ENCODE measurements around the gene ZNF831. TPM values are rescaled to one million over a fixed set of nuclear protein-coding genes. Genes with fewer than 3 reads are reported as not detected.

Gene ZNF831
- total RNA-seq, 1 donor from 2014 or later, result 4.0 TPM

DNA sequence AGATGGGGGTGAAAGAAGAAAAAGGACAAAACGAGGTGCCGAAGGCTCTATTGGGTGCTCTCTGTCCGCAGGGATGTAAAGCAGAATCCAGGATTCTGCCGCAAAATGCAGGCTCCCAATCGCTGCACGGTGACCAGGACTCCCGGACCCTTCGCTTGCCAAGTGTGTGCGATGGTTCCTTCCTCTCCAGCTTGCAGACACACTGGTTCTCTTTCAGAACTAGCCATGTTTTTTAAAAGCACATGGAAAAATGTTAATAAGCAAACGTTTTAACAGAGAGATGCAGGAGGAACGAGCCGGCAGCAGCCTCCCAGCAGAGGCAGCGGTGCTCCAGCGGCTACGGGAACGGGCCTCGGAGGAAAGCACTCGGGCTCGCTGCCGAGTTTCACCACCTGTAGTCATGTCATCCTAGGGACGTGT lies 59.6 kb downstream of the ZNF831 start:
- DNase-seq (no peak), ATAC-seq (ENCODE audit: low read depth) (no peak)
- Mint-ChIP-seq H3K27me3 (peaks cover 9% of the 10 kb centered on the region), H3K27ac (no peak overlapping the region), H3K9me3 (no peaks in the 10 kb centered on the region), H3K4me3 (peak overlapping the region; percentile 84), H3K4me1 (peaks cover 11% of the 10 kb centered on the region), H3K36me3 (ENCODE audit: low read depth) (peaks cover 1% of the 10 kb centered on the region)
- ChIA-PET POLR2A (interaction anchor here (2.1 kb wide), 1 partner anchor 191 kb away, joined by 11 read pairs; the partner anchor contains the start of gene ATP5F1E), CTCF (interaction anchor here (1.4 to 4.1 kb wide), 6 partner anchors 136 to 358 kb away, joined by 3 to 48 read pairs (median 10); no protein-coding TSS in a partner anchor)
- intact Hi-C loops (cut with micrococcal nuclease), result loop anchor here (2.0 to 5.0 kb wide), 2 partner anchors 241 to 274 kb away; partner anchors contain the start of gene NELFCD
- TF ChIP-seq, protein P1, sequence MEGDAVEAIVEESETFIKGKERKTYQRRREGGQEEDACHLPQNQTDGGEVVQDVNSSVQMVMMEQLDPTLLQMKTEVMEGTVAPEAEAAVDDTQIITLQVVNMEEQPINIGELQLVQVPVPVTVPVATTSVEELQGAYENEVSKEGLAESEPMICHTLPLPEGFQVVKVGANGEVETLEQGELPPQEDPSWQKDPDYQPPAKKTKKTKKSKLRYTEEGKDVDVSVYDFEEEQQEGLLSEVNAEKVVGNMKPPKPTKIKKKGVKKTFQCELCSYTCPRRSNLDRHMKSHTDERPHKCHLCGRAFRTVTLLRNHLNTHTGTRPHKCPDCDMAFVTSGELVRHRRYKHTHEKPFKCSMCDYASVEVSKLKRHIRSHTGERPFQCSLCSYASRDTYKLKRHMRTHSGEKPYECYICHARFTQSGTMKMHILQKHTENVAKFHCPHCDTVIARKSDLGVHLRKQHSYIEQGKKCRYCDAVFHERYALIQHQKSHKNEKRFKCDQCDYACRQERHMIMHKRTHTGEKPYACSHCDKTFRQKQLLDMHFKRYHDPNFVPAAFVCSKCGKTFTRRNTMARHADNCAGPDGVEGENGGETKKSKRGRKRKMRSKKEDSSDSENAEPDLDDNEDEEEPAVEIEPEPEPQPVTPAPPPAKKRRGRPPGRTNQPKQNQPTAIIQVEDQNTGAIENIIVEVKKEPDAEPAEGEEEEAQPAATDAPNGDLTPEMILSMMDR (IDR thresholded peaks at IDR 0.05), result no peak

DNA sequence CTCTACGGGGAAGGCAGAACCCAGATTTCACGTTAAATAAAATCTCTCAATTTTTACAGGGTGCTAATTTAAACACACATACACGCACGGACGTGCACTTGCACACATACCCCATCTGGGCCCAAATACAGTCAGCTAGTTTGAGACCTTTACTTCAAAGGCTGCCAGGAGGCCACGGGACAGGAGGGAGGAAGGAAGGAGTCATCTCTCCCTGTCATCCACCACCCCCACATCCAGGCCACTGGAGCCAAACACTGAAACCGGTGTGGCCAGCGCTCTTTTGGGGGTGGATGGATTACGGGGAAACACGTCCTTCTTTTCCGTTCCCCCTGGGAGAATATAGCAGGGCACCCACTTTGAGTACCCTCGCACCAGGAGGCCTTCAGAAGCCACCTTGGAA lies 60.1 kb downstream of the ZNF831 start:
- DNase-seq (no peak), ATAC-seq (ENCODE audit: low read depth) (no peak)
- peaks cover under 1% of the 10 kb centered on the region for H3K9me3 Mint-ChIP-seq
- H3K4me1 Mint-ChIP-seq, result peaks cover 11% of the 10 kb centered on the region
- H3K27ac Mint-ChIP-seq, result no peak overlapping the region
- intact Hi-C loops (cut with micrococcal nuclease), result loop anchor here (2.0 to 5.0 kb wide), 2 partner anchors 241 to 273 kb away; partner anchors contain the start of gene NELFCD
- ChIA-PET CTCF (interaction anchor here (1.5 to 4.1 kb wide), 5 partner anchors 137 to 359 kb away, joined by 3 to 48 read pairs (median 11); no protein-coding TSS in a partner anchor), POLR2A (no interaction called here)
- TF ChIP-seq, protein P1 (IDR thresholded peaks at IDR 0.05), result no peak
- H3K36me3 Mint-ChIP-seq (ENCODE audit: low read depth), result peaks cover 1% of the 10 kb centered on the region
- peaks cover 9% of the 10 kb centered on the region for H3K27me3 Mint-ChIP-seq
- H3K4me3 Mint-ChIP-seq, result no peak overlapping the region

DNA sequence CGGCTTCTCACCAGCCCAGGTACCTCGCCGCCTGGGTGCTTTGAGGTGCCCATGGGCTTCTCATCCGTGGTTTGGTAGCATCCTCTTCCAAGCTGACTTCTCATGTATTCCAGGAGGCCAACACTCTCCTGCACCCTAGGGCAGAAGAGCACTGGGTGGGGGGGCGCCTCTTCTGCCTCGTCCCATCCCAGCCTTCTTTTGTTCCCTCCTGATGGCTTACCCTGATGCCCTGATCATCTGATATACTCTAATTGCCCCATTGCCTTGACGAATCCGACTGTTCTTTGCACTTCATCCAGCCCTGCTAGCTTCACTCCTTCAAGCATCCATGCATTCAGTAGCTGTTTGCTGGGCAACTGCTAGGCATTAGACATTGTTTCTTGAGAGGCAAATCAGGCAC lies 60.6 kb downstream of the ZNF831 start:
- DNase-seq (no peak), ATAC-seq (ENCODE audit: low read depth) (no peak)
- H3K27ac Mint-ChIP-seq, result no peak overlapping the region
- H3K27me3 Mint-ChIP-seq, result peaks cover 9% of the 10 kb centered on the region
- no peak overlapping the region for H3K4me3 Mint-ChIP-seq
- H3K9me3 Mint-ChIP-seq, result peaks cover 5% of the 10 kb centered on the region
- intact Hi-C loops (cut with micrococcal nuclease), result loop anchor here (5.0 kb wide), 1 partner anchor 242 kb away; the partner anchor contains the start of gene NELFCD
- peaks cover 5% of the 10 kb centered on the region for H3K36me3 Mint-ChIP-seq (ENCODE audit: low read depth)
- ChIA-PET POLR2A (no interaction called here), CTCF (interaction anchor here (1.5 to 4.1 kb wide), 4 partner anchors 137 to 357 kb away, joined by 3 to 48 read pairs (median 18); no protein-coding TSS in a partner anchor)
- TF ChIP-seq, protein P1 (IDR thresholded peaks at IDR 0.05), result no peak
- H3K4me1 Mint-ChIP-seq, result peaks cover 11% of the 10 kb centered on the region

GRCh38 chr20:59230385-59230784 lies 66.8 kb downstream of the ZNF831 start:
- CTCF ChIA-PET, result interaction anchor here (0.5 kb wide), 1 partner anchor 55 kb away, joined by 3 read pairs; no protein-coding TSS in a partner anchor
- DNase-seq (no peak), ATAC-seq (ENCODE audit: low read depth) (no peak)
- intact Hi-C loops (cut with micrococcal nuclease), result no loop called here
- Mint-ChIP-seq H3K36me3 (ENCODE audit: low read depth) (peaks cover 23% of the 10 kb centered on the region), H3K27ac (no peak overlapping the region), H3K9me3 (peaks cover 5% of the 10 kb centered on the region), H3K4me3 (no peak overlapping the region), H3K27me3 (no peaks in the 10 kb centered on the region), H3K4me1 (no peaks in the 10 kb centered on the region)
- POLR2A ChIA-PET, result interaction anchor here (1.5 kb wide), 1 partner anchor 249 kb away, joined by 3 read pairs; no protein-coding TSS in a partner anchor
- TF ChIP-seq, protein P1 (IDR thresholded peaks at IDR 0.05), result no peak

GRCh38 chr20:59231124-59231804 lies 67.6 kb downstream of the ZNF831 start:
- ATAC-seq (ENCODE audit: low read depth), result no peak
- POLR2A ChIA-PET, result interaction anchor here (1.5 kb wide), 1 partner anchor 250 kb away, joined by 3 read pairs; no protein-coding TSS in a partner anchor
- Mint-ChIP-seq H3K27ac (no peak overlapping the region), H3K36me3 (ENCODE audit: low read depth) (peaks cover 23% of the 10 kb centered on the region), H3K27me3 (no peaks in the 10 kb centered on the region), H3K4me3 (no peak overlapping the region), H3K4me1 (no peaks in the 10 kb centered on the region), H3K9me3 (peaks cover 5% of the 10 kb centered on the region)
- CTCF ChIA-PET, result no interaction called here
- intact Hi-C loops (cut with micrococcal nuclease), result no loop called here
- TF ChIP-seq, protein P1 (IDR thresholded peaks at IDR 0.05), result no peak
- DNase-seq, result no peak
